GM12878 (cell line): ENCODE measurements around the gene C22orf42. TPM values are rescaled to one million over a fixed set of nuclear protein-coding genes. Genes with fewer than 3 reads are reported as not detected.

Experiments used
- ATAC-seq: fragments of 200-7000 bp; cut with Tn5 transposase; 3 replicates; pipeline ENCODE4 v1.9.1; 2020; ENCODE audit warnings: mild to moderate bottlenecking, moderate library complexity
- BruUV-seq: library from RNA; stranded (reverse); fragments of 400-500 nt; replicated peaks from 2 replicates; lab custom pipeline; 2021; lab: Mats Ljungman, UMichigan
- CTCF ChIA-PET: fragments of 300-600 bp; sonication (Branson Sonifier 250); formaldehyde crosslinking; extraction: SDS; loops from one replicate; lab custom pipeline; 2021; ENCODE audit warnings: inconsistent platforms; lab: Yijun Ruan, JAX
- POLR2A ChIA-PET: fragments of 350-600 bp; formaldehyde crosslinking; extraction: SDS; loops from one replicate; lab custom pipeline; 2021; ENCODE audit warnings: inconsistent platforms; lab: Charles Lee
- RAD21 ChIA-PET: fragments of 300-600 bp; sonication (Branson Sonifier 250); formaldehyde crosslinking; loops from one replicate; lab custom pipeline; 2023; ENCODE audit warnings: antibody characterized with exemption; ENCODE audit not compliant: unreplicated experiment; lab: Charles Lee
- SMC1A ChIA-PET: fragments of 300-600 bp; sonication (Branson Sonifier 250); formaldehyde crosslinking; loops from one replicate; lab custom pipeline; 2023; ENCODE audit not compliant: unreplicated experiment, uncharacterized antibody; lab: Charles Lee
- DNase-seq: peaks from one replicate; pipeline ENCODE4 v3.0.0-alpha.2; 2011; ENCODE audit warnings: low read depth, low spot score
- FAIRE-seq: peaks from 3 replicates; lab custom pipeline; 2011; peaks lifted over from hg19 to GRCh38; lab: Jason Lieb, UNC
- H2AFZ ChIP-seq: 2 replicates; pipeline ENCODE4 v1.6.0; 2011; ENCODE audit warnings: low read depth, low read length, control low read depth; ENCODE audit not compliant: control insufficient read depth
- H3K27ac ChIP-seq: 2 replicates; pipeline ENCODE4 v1.5.1; 2011; ENCODE audit warnings: control low read depth; ENCODE audit not compliant: control insufficient read depth, insufficient read depth
- H3K27me3 ChIP-seq, 2 experiments: replicated peaks in 1 of 2; 2 replicates each; pipeline versions ENCODE4 v1.6.0 to v1.6.1; 2011; ENCODE audit warnings: low read length in 1 of 2; ENCODE audit not compliant: control insufficient read depth in 2 of 2, insufficient read depth in 2 of 2
- H3K36me3 ChIP-seq, 2 experiments: 2 replicates each; pipeline ENCODE4 v1.5.1; 2011; ENCODE audit warnings: low read length in 1 of 2; ENCODE audit not compliant: control insufficient read depth in 2 of 2, insufficient read depth in 2 of 2
- H3K4me1 ChIP-seq: 2 replicates; pipeline ENCODE4 v1.6.1; 2011; ENCODE audit warnings: mild to moderate bottlenecking, low read length, moderate library complexity, mixed read lengths; ENCODE audit not compliant: control insufficient read depth, insufficient read depth
- H3K4me2 ChIP-seq: 2 replicates; pipeline ENCODE4 v1.6.0; 2011; ENCODE audit warnings: control low read depth; ENCODE audit not compliant: control insufficient read depth, insufficient read depth
- H3K4me3 ChIP-seq: fragments of 200-600 bp; sonication (generic); 2 replicates; pipeline ENCODE4 v1.5.1; 2016
- H3K79me2 ChIP-seq: 2 replicates; pipeline ENCODE4 v1.6.0; 2011; ENCODE audit warnings: low read length; ENCODE audit not compliant: control insufficient read depth, insufficient read depth
- H3K9ac ChIP-seq: 2 replicates; pipeline ENCODE4 v1.8.0; 2011; ENCODE audit warnings: low read length, control low read depth, mixed read lengths; ENCODE audit not compliant: control insufficient read depth, insufficient read depth
- H3K9me3 ChIP-seq: replicated peaks from 3 replicates; pipeline ENCODE4 v1.5.1; 2011; ENCODE audit warnings: mild to moderate bottlenecking, low read length; ENCODE audit not compliant: control insufficient read depth, insufficient read depth
- H4K20me1 ChIP-seq: 2 replicates; pipeline ENCODE4 v1.6.0; 2011; ENCODE audit not compliant: control insufficient read depth, insufficient read depth
- CREB1 ChIP-seq: IDR thresholded peaks from 2 replicates; pipeline ENCODE4 v1.6.1; 2012; ENCODE audit warnings: low read depth, mild to moderate bottlenecking, inconsistent platforms
- CTCF ChIP-seq, 3 experiments: IDR thresholded peaks in 2 of 3; conservative IDR thresholded peaks in 1 of 3; 2 replicates each; pipeline ENCODE4 v1.5.1; 2011; ENCODE audit warnings: low read depth in 3 of 3, low read length in 3 of 3, mild to moderate bottlenecking in 3 of 3, control low read depth in 2 of 3, moderate library complexity in 2 of 3, inconsistent platforms in 1 of 3, mixed read lengths in 1 of 3; ENCODE audit not compliant: control insufficient read depth in 2 of 3, insufficient read depth in 1 of 3; ENCODE audit errors: extremely low read depth in 1 of 3
- E2F4 ChIP-seq: IDR thresholded peaks from 2 replicates; pipeline ENCODE4 v1.6.1; 2012; ENCODE audit warnings: low read depth, low read length, improper control_type of control experiment
- EGR1 ChIP-seq, 2 experiments: IDR thresholded peaks; 1 replicate in 1 of 2; 2 replicates in 1 of 2; pipeline ENCODE4 v1.6.1; 2011 to 2012; ENCODE audit warnings: low read depth in 2 of 2, low read length in 2 of 2, borderline replicate concordance in 1 of 2, mild to moderate bottlenecking in 1 of 2, moderate library complexity in 1 of 2
- MEF2A ChIP-seq: IDR thresholded peaks from 2 replicates; pipeline ENCODE4 v1.6.1; 2011; ENCODE audit warnings: low read depth, mild to moderate bottlenecking, low read length, moderate library complexity; ENCODE audit not compliant: insufficient read depth
- NFXL1 ChIP-seq: fragments of 450-650 bp; IDR thresholded peaks from 2 replicates; pipeline ENCODE4 v1.6.1; 2017; ENCODE audit warnings: antibody characterized with exemption, mild to moderate bottlenecking, borderline replicate concordance
- POLR2A ChIP-seq: IDR thresholded peaks from 2 replicates; pipeline ENCODE4 v1.6.1; 2011; ENCODE audit warnings: low read depth, mild to moderate bottlenecking, low read length
- RAD21 ChIP-seq: IDR thresholded peaks from 2 replicates; pipeline ENCODE4 v1.6.1; 2011; ENCODE audit warnings: mild to moderate bottlenecking, low read depth, low read length, moderate library complexity; ENCODE audit not compliant: insufficient read depth
- RCOR1 ChIP-seq: conservative IDR thresholded peaks from 2 replicates; pipeline ENCODE4 v1.6.1; 2012; ENCODE audit warnings: low read depth, low read length, improper control_type of control experiment
- RELA ChIP-seq: fragments of 450-650 bp; IDR thresholded peaks from 2 replicates; pipeline ENCODE4 v1.8.0; 2014; ENCODE audit warnings: borderline replicate concordance; ENCODE audit not compliant: partially characterized antibody
- SMC3 ChIP-seq: IDR thresholded peaks from 2 replicates; pipeline ENCODE4 v1.6.1; 2011; ENCODE audit warnings: low read length, improper control_type of control experiment, borderline replicate concordance
- TCF12 ChIP-seq: IDR thresholded peaks from 2 replicates; pipeline ENCODE4 v1.6.1; 2011; ENCODE audit warnings: low read depth, mild to moderate bottlenecking, low read length
- ZNF622 ChIP-seq: fragments of 450-650 bp; IDR thresholded peaks from 2 replicates; pipeline ENCODE4 v1.6.1; 2017; ENCODE audit warnings: mild to moderate bottlenecking, inconsistent platforms
- WGBS: methylation state at CpG from one replicate; pipeline ENCODE4 v1.1.6; 2016; ENCODE audit warnings: low lambda C conversion rate; ENCODE audit not compliant: insufficient replicate concordance, insufficient coverage; ENCODE audit errors: missing lambda C conversion rate; 5-methylcytosine and 5-hydroxymethylcytosine counted together
- in situ Hi-C: fragments of 300-500 bp; cut with MboI; formaldehyde crosslinking; loops from 9 replicates; pipeline ENCODE4 v1.14.3; 2018; ENCODE audit warnings: mixed read lengths
- intact Hi-C: fragments of 100-400 bp; cut with micrococcal nuclease; formaldehyde crosslinking; loops from one replicate; pipeline ENCODE4 v1.14.2; 2022; ENCODE audit not compliant: unreplicated experiment
- polyA plus RNA-seq, 11 experiments: library from polyadenylated mRNA; depleted of rRNA in 4 of 11; unstranded in 6 of 11; stranded (reverse) in 5 of 11; fragments of >200 nt; fragmentation: Nextera tagmentation in 4 of 11; fragmentation: Illumina TruSeq in 1 of 11; extraction: Ambion mirVana in 4 of 11; extraction: Trizol in 1 of 11; gene quantifications; 1 replicate in 1 of 11; 2 replicates in 10 of 11; pipeline versions ENCODE4 v1.2.1 to v1.2.3, GENCODE V29; 2011 to 2016; ENCODE audit warnings: inconsistent platforms in 2 of 11, missing spikeins in 2 of 11, low read depth in 1 of 11
- total RNA-seq, 4 experiments: library from RNA; depleted of rRNA in 3 of 4; stranded (reverse); fragments of >200 nt in 3 of 4; fragmentation: Illumina TruSeq in 1 of 4; extraction: Trizol in 1 of 4; gene quantifications; 2 replicates each; pipeline versions ENCODE4 v1.2.1 to v1.2.3, GENCODE V29; 2013 to 2021
- TF ChIP-seq, protein P1 (sequence below): IDR thresholded peaks from 2 replicates; pipeline ENCODE4 v1.6.1; 2011; ENCODE audit warnings: mild to moderate bottlenecking, low read depth, low read length, moderate library complexity; ENCODE audit not compliant: insufficient replicate concordance
- TF ChIP-seq, protein P2 (sequence below): IDR thresholded peaks from 2 replicates; pipeline ENCODE4 v1.6.1; 2012; ENCODE audit warnings: mild to moderate bottlenecking, low read depth, low read length

The C22orf42 gene
- total and polyA plus RNA-seq, 10 of the 15 experiments (the other 5 are each of a cell fraction or from before 2014, with no cell fraction given), result not detected

GRCh38 chr22:32103658-32104315 is 55.3 kb downstream of the C22orf42 start:
- WGBS, result 0% methylated on average over 2 of the region's 2 CpGs
- ATAC-seq (no peak), FAIRE-seq (no peak), DNase-seq (no peak)
- Histone ChIP-seq H3K79me2 (no peaks in the 10 kb centered on the region), H3K9ac (no peak overlapping the region), H3K27ac (no peak overlapping the region), H3K36me3 (no peaks in the 10 kb centered on the region), H3K9me3 (no peaks in the 10 kb centered on the region), H3K4me1 (no peaks in the 10 kb centered on the region), H3K4me2 (no peak overlapping the region), H3K27me3 (no peaks in the 10 kb centered on the region), H2AFZ (no peak overlapping the region), H4K20me1 (no peaks in the 10 kb centered on the region; the same call in 1 of the 2 replicates), H3K4me3 (no peak overlapping the region)
- ChIA-PET RAD21 (no interaction called here), SMC1A (no interaction called here), POLR2A (no interaction called here), CTCF (interaction anchor here (0.5 to 1.6 kb wide), 5 partner anchors 11 to 370 kb away, joined by 3 to 8 read pairs (median 4); partner anchors contain the start of gene FBXO7)
- in situ Hi-C loops, result no loop called here
- no TSS peak for BruUV-seq
- intact Hi-C loops, result loop anchor here (10.0 kb wide), 2 partner anchors 101 to 161 kb away; partner anchors contain the start of gene RFPL2
- TF ChIP-seq CTCF (IDR thresholded peaks at IDR 0.05 in 2 of 3, conservative IDR thresholded peaks at IDR 0.05 in 1 of 3; ENCODE audit: control insufficient read depth in 2 of 3, extremely low read depth in 1 of 3, insufficient read depth in 1 of 3, low read depth in 3 of 3, low read length in 3 of 3) (peak; percentile 6 to 39 (median 30); a peak in 3 of 6 replicates), CREB1 (no peak), POLR2A (no peak), TCF12 (no peak), ZNF622 (no peak), RCOR1 (no peak), EGR1 (IDR thresholded peaks at IDR 0.05; ENCODE audit: borderline replicate concordance in 1 of 2, low read depth in 2 of 2, low read length in 2 of 2) (no peak), RELA (no peak), E2F4 (no peak), NFXL1 (no peak), SMC3 (peak; percentile 28; the same call in 1 of the 2 replicates), MEF2A (no peak), RAD21 (peak; percentile 57)
- TF ChIP-seq, protein P1, sequence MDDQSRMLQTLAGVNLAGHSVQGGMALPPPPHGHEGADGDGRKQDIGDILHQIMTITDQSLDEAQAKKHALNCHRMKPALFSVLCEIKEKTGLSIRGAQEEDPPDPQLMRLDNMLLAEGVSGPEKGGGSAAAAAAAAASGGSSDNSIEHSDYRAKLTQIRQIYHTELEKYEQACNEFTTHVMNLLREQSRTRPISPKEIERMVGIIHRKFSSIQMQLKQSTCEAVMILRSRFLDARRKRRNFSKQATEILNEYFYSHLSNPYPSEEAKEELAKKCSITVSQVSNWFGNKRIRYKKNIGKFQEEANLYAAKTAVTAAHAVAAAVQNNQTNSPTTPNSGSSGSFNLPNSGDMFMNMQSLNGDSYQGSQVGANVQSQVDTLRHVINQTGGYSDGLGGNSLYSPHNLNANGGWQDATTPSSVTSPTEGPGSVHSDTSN, result no peak
- TF ChIP-seq, protein P2, sequence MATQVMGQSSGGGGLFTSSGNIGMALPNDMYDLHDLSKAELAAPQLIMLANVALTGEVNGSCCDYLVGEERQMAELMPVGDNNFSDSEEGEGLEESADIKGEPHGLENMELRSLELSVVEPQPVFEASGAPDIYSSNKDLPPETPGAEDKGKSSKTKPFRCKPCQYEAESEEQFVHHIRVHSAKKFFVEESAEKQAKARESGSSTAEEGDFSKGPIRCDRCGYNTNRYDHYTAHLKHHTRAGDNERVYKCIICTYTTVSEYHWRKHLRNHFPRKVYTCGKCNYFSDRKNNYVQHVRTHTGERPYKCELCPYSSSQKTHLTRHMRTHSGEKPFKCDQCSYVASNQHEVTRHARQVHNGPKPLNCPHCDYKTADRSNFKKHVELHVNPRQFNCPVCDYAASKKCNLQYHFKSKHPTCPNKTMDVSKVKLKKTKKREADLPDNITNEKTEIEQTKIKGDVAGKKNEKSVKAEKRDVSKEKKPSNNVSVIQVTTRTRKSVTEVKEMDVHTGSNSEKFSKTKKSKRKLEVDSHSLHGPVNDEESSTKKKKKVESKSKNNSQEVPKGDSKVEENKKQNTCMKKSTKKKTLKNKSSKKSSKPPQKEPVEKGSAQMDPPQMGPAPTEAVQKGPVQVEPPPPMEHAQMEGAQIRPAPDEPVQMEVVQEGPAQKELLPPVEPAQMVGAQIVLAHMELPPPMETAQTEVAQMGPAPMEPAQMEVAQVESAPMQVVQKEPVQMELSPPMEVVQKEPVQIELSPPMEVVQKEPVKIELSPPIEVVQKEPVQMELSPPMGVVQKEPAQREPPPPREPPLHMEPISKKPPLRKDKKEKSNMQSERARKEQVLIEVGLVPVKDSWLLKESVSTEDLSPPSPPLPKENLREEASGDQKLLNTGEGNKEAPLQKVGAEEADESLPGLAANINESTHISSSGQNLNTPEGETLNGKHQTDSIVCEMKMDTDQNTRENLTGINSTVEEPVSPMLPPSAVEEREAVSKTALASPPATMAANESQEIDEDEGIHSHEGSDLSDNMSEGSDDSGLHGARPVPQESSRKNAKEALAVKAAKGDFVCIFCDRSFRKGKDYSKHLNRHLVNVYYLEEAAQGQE, result no peak
